HG03066 (cell line): Measurements from ENCODE around the gene NUP85.
"Not testable (repeated sequence)": the region's sequence is repeated elsewhere in the genome, so short reads cannot be mapped to it uniquely, and the experiment has no call there.

Experiments
- ATAC-seq: cut with Tn5 transposase; IDR thresholded peaks from one replicate; pipeline ENCODE4 v1.9.1; 2021; ENCODE audit warnings: low read depth; ENCODE audit not compliant: unreplicated experiment

The NUP85 gene

GRCh38 chr17:75240394-75241142, 35.1 kb downstream of the NUP85 start:
- no peak for ATAC-seq

GRCh38 chr17:75241143-75241430, 35.6 kb downstream of the NUP85 start:
- no peak for ATAC-seq

GRCh38 chr17:75241502-75241901, 36.0 kb downstream of the NUP85 start:
- ATAC-seq: no peak

- no peak for ATAC-seq
These were observed 36.5 kb downstream of the NUP85 start for GRCh38 chr17:75241996-75242460.

GRCh38 chr17:75242461-75243042, 37.1 kb downstream of the NUP85 start:
- no peak for ATAC-seq

- no peak for ATAC-seq
These were observed 38.8 kb downstream of the NUP85 start for GRCh38 chr17:75244133-75244866.

GRCh38 chr17:75245011-75245410, 39.5 kb downstream of the NUP85 start:
- ATAC-seq: no peak

- no peak for ATAC-seq
These were observed 40.9 kb downstream of the NUP85 start for GRCh38 chr17:75246404-75246803.

- no peak for ATAC-seq
These were observed 44.1 kb downstream of the NUP85 start for GRCh38 chr17:75249564-75249963.

- peak; percentile 90 for ATAC-seq
These were observed 44.6 kb downstream of the NUP85 start for GRCh38 chr17:75250009-75250471.

- no peak for ATAC-seq
These were observed 46.7 kb downstream of the NUP85 start for GRCh38 chr17:75252039-75252816.

GRCh38 chr17:75255954-75256698, 50.6 kb downstream of the NUP85 start:
- not testable (repeated sequence) for ATAC-seq

GRCh38 chr17:75257228-75257627, 51.7 kb downstream of the NUP85 start:
- not testable (repeated sequence) for ATAC-seq

- peak; percentile 15 for ATAC-seq
These were observed 55.3 kb downstream of the NUP85 start for GRCh38 chr17:75260641-75261335.

GRCh38 chr17:75261336-75262111, 56.0 kb downstream of the NUP85 start, which contains the start of the genes GGA3 and MRPS7:
GGA3 (minus strand) TSS chr17:75261606; CDS start chr17:75261587, 19 bp downstream.
MRPS7 (plus strand) TSS chr17:75261879; CDS start chr17:75261901, 22 bp downstream.
- peak; percentile 88 for ATAC-seq

- no peak for ATAC-seq
These were observed 56.7 kb downstream of the NUP85 start for GRCh38 chr17:75262112-75262606.

GRCh38 chr17:75263055-75263454, 57.6 kb downstream of the NUP85 start:
- no peak for ATAC-seq

GRCh38 chr17:75265614-75266315, 60.3 kb downstream of the NUP85 start:
- no peak for ATAC-seq
